ENCODE measurements around the gene EXOC6B.
A peak's percentile ranks its signal among the peaks of the same experiment; 100 is the strongest.

The EXOC6B gene

GRCh38 chr2:72828840-72829507 lies 3.1 kb upstream of the EXOC6B start:
- DNase-seq (ENCODE audit: low spot score), result no peak

- DNase-seq (ENCODE audit: low spot score), result peak; percentile 19
These were observed 2.3 kb upstream of the EXOC6B start for GRCh38 chr2:72827966-72828646.

- DNase-seq (ENCODE audit: low spot score), result no peak
These were observed 1.7 kb upstream of the EXOC6B start for GRCh38 chr2:72827487-72827886.

- no peak for DNase-seq (ENCODE audit: low spot score)
These were observed 284 bp upstream of the EXOC6B start for GRCh38 chr2:72826156-72826477.

- DNase-seq (ENCODE audit: low spot score), result peak; percentile 61
These were observed 1.5 kb downstream of the EXOC6B start for GRCh38 chr2:72824224-72824842.

- no peak for DNase-seq (ENCODE audit: low spot score)
These were observed 3.0 kb downstream of the EXOC6B start for GRCh38 chr2:72822794-72823193.

GRCh38 chr2:72821983-72822382 lies 3.9 kb downstream of the EXOC6B start:
- DNase-seq (ENCODE audit: low spot score), result no peak

GRCh38 chr2:72821118-72821517 lies 4.7 kb downstream of the EXOC6B start:
- no peak for DNase-seq (ENCODE audit: low spot score)

- no peak for DNase-seq (ENCODE audit: low spot score)
These were observed 6.3 kb downstream of the EXOC6B start for GRCh38 chr2:72819501-72819900.

- DNase-seq (ENCODE audit: low spot score), result no peak
These were observed 10.1 kb downstream of the EXOC6B start for GRCh38 chr2:72815655-72816278.

GRCh38 chr2:72813841-72814240 lies 12.0 kb downstream of the EXOC6B start:
- DNase-seq (ENCODE audit: low spot score), result peak; percentile 21

GRCh38 chr2:72810165-72810564 lies 15.7 kb downstream of the EXOC6B start:
- DNase-seq (ENCODE audit: low spot score), result no peak

- no peak for DNase-seq (ENCODE audit: low spot score)
These were observed 16.7 kb downstream of the EXOC6B start for GRCh38 chr2:72809095-72809494.

- DNase-seq (ENCODE audit: low spot score), result no peak
These were observed 19.4 kb downstream of the EXOC6B start for GRCh38 chr2:72806280-72806945.

GRCh38 chr2:72803626-72804320 lies 22.1 kb downstream of the EXOC6B start:
- no peak for DNase-seq (ENCODE audit: low spot score)

GRCh38 chr2:72803151-72803550 lies 22.7 kb downstream of the EXOC6B start:
- peak; percentile 39 for DNase-seq (ENCODE audit: low spot score)

GRCh38 chr2:72800492-72800891 lies 25.3 kb downstream of the EXOC6B start:
- no peak for DNase-seq (ENCODE audit: low spot score)

- no peak for DNase-seq (ENCODE audit: low spot score)
These were observed 28.1 kb downstream of the EXOC6B start for GRCh38 chr2:72797740-72798139.

- no peak for DNase-seq (ENCODE audit: low spot score)
These were observed 29.1 kb downstream of the EXOC6B start for GRCh38 chr2:72796766-72797165.

GRCh38 chr2:72794572-72794971 lies 31.3 kb downstream of the EXOC6B start:
- DNase-seq (ENCODE audit: low spot score), result peak; percentile 11

GRCh38 chr2:72793798-72794440 lies 31.9 kb downstream of the EXOC6B start:
- DNase-seq (ENCODE audit: low spot score), result peak; percentile 43
